GM12865 (cell line): ENCODE data around the gene SLC5A10.

ENCODE experiments used
- DNase-seq: peaks from one replicate; pipeline ENCODE4 v3.0.0; 2010; ENCODE audit warnings: low read depth
- H3K4me3 ChIP-seq: 2 replicates; pipeline ENCODE4 v1.5.1; 2011; ENCODE audit warnings: mild to moderate bottlenecking, low read depth, low read length, control low read depth
- TF ChIP-seq, protein P1 (sequence below): IDR thresholded peaks from 2 replicates; pipeline ENCODE4 v1.5.1; 2011; ENCODE audit warnings: low read length, control low read depth, low read depth, inconsistent platforms; ENCODE audit not compliant: insufficient read depth; ENCODE audit errors: missing control alignments

Gene SLC5A10

DNA sequence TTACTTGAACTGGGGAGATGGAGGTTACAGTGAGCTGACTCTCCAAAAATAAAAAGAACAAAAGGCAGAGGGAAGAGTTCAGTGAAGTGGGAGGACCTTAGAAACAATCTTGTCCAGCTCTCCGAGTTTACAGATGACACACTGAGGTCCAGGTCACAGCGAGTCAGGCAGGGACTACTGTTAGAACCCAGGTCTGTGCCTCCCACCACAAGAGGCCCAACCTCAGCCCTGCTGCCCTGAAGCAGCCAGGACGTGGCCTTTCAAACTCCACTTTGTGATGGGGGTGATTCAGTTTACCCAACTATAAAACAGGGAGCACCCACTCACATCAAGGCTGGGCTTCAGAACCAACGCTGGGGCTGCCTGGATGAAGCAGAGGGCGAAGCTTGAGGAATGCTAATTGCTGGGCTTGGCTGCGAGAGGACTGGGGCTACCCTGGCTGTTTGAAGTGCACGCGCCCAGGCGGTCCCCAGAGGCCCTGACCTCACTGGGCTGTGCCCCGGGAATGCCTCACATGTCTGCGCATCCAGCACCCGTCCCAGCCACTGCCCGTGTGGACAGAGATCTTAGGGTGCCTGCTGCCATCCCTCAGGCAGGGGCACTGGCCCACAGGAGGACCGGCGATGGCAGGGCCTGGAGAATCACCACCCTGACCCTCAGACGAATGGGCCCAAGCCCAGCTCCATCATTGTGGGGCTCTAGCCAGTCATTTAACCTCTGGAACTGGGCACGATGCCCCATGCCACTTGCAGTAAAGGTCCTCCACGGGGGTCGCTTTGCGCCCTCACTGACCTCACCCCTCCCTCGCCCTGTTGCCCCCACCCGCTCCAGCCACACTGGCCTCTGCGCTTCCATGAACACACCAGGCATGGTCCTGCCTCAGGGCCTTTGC lies 11.4 kb downstream of the SLC5A10 start:
- TF ChIP-seq, protein P1, sequence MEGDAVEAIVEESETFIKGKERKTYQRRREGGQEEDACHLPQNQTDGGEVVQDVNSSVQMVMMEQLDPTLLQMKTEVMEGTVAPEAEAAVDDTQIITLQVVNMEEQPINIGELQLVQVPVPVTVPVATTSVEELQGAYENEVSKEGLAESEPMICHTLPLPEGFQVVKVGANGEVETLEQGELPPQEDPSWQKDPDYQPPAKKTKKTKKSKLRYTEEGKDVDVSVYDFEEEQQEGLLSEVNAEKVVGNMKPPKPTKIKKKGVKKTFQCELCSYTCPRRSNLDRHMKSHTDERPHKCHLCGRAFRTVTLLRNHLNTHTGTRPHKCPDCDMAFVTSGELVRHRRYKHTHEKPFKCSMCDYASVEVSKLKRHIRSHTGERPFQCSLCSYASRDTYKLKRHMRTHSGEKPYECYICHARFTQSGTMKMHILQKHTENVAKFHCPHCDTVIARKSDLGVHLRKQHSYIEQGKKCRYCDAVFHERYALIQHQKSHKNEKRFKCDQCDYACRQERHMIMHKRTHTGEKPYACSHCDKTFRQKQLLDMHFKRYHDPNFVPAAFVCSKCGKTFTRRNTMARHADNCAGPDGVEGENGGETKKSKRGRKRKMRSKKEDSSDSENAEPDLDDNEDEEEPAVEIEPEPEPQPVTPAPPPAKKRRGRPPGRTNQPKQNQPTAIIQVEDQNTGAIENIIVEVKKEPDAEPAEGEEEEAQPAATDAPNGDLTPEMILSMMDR = no peak
- no peak for DNase-seq
- H3K4me3 ChIP-seq = no peak overlapping the region

GRCh38 chr17:18964018-18964351 lies 12.0 kb downstream of the SLC5A10 start:
- DNase-seq = no peak
- H3K4me3 ChIP-seq = no peak overlapping the region
- TF ChIP-seq, protein P1 = no peak

GRCh38 chr17:18964550-18964949 lies 12.6 kb downstream of the SLC5A10 start:
- TF ChIP-seq, protein P1 = no peak
- no peak for DNase-seq
- H3K4me3 ChIP-seq = no peak overlapping the region

GRCh38 chr17:18965530-18966236 lies 13.7 kb downstream of the SLC5A10 start:
- TF ChIP-seq, protein P1 = no peak
- H3K4me3 ChIP-seq = no peak overlapping the region
- DNase-seq = no peak

GRCh38 chr17:18966831-18967624 lies 15.1 kb downstream of the SLC5A10 start:
- no peak overlapping the region for H3K4me3 ChIP-seq
- no peak for DNase-seq
- TF ChIP-seq, protein P1 = no peak

GRCh38 chr17:18967916-18968315 lies 16.0 kb downstream of the SLC5A10 start:
- TF ChIP-seq, protein P1 = no peak
- no peak for DNase-seq
- H3K4me3 ChIP-seq = no peak overlapping the region
